GM15510 (cell line): ENCODE data around the gene PAK1.

Source experiments
- POLR2A ChIP-seq: IDR thresholded peaks from 3 replicates; pipeline ENCODE4 v1.6.1; 2011; ENCODE audit warnings: borderline replicate concordance; ENCODE audit not compliant: insufficient read length; ENCODE audit errors: extremely low read depth

Gene PAK1

DNA sequence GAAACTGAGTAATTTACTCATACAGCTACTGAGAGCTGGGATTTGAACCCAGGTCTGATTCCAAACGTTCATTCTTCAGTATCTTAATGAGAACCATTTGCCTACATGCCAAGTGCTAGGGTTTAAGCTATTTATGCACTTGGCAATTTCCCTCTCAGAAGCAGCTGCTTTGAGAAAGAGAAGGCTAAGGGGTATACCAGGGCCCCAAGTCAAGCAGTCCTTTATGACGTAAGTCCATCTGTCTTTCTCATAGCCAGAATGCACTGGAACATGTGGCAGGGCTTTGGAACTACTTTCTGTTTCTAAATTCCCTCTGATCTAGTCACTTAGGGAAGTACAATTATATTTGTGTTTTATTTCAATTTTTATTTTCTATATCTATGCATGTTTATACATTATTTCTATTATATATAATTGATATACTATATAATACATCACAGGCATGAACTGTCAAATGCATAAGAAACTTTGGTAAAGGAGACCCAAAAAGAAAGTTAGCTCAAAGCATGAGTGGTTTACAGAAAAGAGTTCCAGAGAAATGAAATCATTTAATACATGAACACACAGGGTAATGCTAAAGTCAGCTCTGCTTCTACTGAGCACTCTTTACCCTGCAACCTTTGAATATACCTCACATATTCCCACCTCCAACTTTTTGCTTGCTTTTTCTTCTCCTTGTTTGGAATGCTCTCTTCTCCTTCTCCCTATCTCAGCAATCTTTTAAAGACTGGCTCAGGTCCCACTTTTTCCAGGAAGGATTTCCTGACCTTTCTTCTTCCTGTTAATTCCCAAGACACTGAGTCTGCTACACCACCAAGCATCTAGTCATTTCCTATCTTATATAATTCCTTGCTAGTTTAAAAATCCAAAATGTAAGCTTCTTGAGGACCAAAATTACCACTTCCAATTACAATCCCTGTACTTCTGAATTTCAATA is 91.9 kb downstream of the PAK1 start:
- no peak for TF ChIP-seq POLR2A

DNA sequence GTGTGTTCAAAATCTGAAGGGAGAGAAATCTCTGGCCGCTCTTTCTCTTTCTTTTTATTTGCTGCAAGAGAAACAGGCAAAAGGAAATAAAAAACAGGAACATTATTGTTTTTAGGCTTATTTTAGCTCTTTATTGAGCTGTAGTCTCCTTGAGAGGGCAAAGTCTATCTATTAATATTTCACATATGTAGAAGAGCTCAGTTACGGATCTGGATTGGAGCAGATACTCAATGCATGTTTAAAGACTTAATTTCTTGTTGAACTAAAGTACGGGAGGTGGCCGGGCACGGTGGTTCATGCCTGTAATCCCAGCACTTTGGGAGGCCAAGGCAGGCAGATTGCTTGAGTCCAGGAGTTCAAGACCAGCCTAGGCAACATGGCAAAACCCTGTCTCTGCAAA is 94.0 kb downstream of the PAK1 start:
- TF ChIP-seq POLR2A, result no peak

DNA sequence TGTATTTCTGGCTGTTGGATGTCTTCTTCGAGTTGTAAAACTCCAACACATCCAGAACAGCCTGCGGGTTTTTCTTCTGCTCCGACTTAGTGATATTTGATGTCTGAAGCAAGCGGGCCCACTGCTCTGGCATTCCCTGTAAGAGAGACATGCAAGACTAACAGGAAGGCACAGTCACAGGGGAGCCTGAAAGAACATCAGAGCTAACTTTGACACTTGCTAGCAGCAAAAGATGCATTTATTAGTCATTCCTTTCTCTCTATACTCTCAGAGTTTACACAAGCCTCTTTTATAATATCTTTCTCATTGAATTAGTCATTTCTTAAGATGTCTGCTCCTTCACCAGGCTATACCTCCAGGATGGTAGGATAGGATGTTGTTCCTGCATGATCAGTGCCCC is 94.6 kb downstream of the PAK1 start:
- no peak for TF ChIP-seq POLR2A

DNA sequence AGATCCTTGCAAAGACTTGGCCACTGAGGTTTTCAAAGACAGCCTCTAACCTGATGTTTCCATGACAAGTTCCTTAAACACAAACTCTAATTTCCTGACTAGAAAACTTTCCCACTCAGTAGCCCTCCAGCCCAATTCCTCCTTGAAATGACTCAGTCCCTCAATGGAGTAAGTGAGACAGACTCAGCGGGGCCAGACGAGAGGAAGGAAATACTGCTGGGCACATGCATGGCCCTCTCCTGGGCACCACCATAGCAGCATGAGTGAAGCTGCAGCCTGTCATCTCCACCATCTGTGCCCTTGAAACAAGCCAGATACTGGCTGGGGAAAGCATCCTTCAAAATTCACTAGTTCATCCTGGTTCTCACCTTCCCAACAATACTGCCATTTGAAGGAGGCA is 96.2 kb downstream of the PAK1 start:
- no peak for TF ChIP-seq POLR2A

DNA sequence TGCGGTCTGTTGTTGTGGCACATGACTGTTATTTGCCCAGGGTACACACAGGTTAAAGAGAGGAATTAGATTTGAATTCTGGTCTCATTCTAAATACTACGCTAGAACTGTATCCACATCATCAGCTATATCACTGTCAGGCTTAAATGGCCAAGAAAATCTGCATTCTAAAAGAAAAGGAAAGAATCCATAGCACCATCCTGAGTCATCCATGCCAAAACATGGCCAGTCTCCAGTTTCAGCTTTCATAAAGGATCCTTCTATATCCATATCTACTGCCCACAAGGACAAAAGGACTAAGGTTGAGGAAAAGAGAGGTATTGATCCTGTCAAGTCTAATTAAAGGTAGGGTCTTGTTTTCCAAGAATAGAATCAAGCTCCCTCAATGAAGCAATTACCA is 98.8 kb downstream of the PAK1 start:
- no peak for TF ChIP-seq POLR2A

DNA sequence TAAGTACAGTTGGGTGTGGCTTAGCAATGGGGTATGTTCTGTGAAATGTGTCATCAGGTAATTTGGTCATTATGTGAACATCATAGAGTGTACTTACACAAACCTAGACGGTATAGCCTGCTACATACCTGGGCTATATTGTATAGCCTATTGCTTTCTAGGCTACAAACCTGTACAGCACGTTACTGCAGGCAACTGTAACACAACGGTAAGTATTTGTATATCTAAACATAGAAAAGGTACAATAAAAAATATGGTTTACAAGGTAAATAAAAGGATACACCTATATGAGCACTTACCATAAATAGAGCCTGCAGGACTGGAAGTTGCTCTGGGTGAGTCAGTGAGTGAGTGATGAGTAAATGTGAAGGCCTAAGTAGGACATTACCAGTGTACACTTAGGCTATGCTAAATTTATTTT is 99.3 kb downstream of the PAK1 start:
- no peak for TF ChIP-seq POLR2A

DNA sequence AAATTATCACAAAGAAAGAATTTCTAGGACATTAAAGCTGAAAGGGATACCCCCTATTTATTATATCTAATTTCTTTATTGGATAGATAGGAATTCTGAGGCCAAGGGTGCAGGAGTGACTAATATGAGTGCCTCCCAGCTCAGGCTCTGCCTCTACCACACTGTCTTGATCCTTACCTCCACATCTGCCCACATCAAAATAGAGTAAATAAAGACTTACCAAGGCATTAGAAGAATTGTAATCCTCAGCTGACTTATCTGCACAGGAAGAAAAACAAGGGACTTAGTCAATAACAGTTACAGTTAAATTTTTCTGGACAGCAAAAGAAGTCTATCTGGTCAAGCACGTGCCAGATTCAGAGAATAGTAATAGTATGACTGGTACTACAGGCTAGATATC is 99.8 kb downstream of the PAK1 start:
- TF ChIP-seq POLR2A, result no peak

DNA sequence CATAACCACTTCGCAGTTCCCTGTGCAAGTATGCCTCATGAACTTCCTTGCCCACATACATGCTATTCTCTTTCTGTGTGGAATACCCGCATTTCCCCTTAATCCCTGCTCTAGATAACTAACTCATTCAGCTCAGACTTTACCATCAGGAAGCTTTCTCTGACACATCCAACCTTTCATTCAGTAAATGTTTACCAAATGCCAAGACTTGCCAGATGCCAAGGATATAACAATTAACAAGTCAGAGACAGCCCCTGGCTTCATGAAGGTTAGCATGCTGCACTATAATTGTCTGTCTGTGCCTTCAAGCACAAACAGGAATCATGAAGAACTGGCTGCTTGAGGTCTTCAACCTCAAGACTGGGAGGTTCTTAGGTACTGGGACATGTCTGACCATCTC is 101.2 kb downstream of the PAK1 start:
- no peak for TF ChIP-seq POLR2A

DNA sequence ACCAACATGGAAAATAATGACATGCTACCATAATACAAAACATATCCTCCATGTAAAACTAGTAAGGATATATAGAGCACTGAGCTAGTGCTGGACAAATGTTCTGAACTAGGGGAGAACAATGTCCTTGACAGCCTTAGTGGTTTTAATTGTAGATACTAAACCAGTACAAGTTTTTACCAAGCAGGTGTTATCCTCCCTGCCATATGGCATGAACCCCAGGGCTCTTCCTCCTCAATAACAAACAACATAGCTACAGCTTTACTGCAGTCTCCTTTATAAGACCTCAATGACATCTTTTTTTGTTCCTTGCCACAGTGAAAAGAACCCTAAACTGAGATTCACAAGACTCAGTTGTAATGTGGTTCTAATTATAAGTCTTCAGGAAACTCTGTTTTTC is 102.2 kb downstream of the PAK1 start:
- TF ChIP-seq POLR2A, result no peak

DNA sequence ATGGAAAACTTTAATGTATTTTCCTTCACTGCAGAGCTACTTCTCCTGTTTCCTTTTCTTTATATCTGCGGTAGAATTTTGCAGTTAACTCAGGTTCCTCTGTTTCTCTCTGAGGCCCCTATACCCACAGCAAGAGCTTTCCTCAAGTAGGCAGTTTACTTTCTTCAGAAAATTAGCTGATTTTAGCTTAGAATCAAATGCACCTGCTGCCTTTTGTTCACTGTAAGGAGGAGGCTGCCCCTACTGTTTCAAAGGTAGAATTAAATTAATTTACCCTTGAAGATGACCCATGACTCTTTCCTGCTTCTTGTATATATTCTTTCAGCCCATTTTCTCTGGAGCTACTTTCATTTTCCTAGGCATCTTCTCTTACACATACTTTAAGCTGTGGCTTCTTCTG is 103.7 kb downstream of the PAK1 start:
- no peak for TF ChIP-seq POLR2A

DNA sequence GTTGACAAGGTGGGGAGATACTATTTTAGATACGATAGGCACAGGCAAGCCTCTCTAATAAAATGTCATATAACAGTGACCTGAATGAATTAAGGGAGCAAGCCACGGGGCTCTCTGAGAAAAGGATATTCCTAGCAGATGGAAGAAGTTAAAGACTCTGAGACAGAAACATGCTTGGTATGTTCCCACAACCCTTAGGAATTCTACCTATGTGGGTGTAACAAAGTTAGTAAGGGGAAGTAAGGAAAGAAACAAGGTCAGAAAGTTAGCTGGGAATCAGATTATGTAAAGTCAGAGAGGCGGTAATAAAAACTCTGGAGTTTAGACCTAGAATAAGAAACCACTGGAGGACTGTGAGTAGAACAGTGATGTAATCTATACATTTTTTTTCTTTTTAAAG is 112.7 kb downstream of the PAK1 start:
- no peak for TF ChIP-seq POLR2A

DNA sequence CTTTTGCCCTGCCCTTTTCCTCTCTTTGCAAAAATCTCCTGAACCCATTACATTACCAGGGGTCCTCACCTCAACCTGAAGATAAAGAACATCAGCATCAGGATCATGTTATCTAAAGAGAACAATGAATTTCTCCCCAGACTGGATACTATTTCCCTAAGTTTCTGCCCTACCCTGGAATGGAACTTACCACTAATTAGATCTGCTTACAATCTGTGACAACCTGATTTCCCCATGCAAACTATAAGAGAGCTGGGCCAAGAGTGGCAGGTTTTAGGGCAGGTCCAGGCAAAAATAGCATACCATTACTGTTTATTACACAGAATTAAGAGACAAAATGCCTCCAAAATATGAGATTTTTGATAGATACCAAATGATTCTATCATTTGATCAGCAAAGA is 114.4 kb downstream of the PAK1 start:
- TF ChIP-seq POLR2A, result no peak

DNA sequence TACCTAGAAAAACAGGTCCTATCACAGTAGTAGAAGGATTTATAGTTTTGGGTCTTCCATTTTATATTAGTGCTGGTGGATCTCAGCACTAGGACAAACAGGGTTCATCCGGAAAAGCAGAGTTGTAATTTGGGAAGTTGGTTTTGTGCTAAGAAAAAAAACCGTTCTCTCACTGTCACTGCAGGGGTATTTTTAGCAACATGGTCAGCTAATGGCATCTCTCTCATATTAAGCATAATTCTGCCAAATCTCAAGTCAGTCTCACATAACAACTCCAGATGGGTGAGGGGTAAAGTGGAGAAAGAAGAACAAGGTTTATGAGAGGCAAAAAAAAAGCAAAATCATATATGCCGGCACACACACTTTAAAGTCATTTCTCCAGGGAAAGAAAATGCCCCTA is 120.8 kb downstream of the PAK1 start:
- TF ChIP-seq POLR2A, result no peak

DNA sequence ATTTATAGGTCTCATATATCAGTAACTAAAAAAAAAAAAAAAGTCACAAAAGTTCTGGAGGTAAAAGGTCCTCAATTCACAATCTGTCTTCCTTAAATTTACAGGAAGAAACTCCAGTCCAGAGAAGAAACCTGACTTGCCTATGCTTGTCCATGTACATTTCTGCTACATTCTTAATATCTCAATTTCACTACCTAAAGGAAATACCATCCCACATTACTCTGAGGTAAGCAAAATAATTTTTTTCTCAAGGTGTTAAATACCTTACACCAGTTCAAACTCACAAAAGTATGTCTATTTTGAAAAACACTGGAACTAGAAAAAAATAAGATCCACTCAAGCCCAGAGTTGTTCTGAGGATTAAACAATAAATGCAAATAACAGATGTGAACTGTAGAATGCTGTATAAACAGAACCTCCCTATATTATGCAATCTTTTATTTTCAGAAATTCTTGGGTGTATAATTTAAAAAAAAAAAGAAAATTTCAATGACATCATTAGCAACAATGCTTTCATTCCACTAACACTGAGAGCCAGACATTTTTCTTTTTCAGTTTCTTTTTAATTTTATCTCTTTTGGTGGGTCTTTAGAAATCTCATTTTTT is 122.5 kb downstream of the PAK1 start:
- TF ChIP-seq POLR2A, result no peak

DNA sequence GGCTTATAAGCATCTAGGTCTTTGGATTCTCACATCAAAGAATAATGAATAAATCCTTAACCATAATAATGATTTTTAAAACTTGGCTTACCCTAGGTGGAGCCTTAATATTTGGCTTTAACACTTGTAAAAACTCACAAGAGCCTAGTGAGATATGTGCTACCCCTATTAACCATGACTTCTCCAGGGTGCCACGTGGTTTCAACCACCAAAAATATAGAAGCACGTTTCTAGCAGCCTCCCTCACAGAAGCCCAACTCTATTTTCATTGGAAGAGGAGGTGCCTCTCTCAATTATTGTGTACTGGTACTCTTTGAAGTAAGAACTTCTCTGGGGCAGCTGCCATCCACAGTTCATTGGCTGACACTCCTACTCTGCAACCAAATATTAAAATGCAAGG is 125.9 kb downstream of the PAK1 start:
- TF ChIP-seq POLR2A, result no peak
